Neural progenitor cell (in vitro differentiated cells): ENCODE data around the gene GIN1. TPM values are rescaled to one million over a fixed set of nuclear protein-coding genes. Genes with fewer than 3 reads are reported as not detected.

Experiments used
- DNase-seq: peaks from one replicate; pipeline ENCODE4 v3.0.0-alpha.2; 2016; ENCODE audit warnings: low spot score
- H2AFZ ChIP-seq: fragments of 200-600 bp; sonication (generic); replicated peaks from 2 replicates; pipeline ENCODE4 v1.6.1; 2016; ENCODE audit warnings: antibody characterized with exemption
- H3F3A ChIP-seq: fragments of 200-600 bp; sonication (generic); 2 replicates; pipeline ENCODE4 v1.6.1; 2016; ENCODE audit warnings: antibody characterized with exemption, low read depth
- H3K27ac ChIP-seq: fragments of 200-600 bp; sonication (generic); 2 replicates; pipeline ENCODE4 v1.5.1; 2016; ENCODE audit warnings: mild to moderate bottlenecking
- H3K27me3 ChIP-seq: fragments of 200-600 bp; sonication (generic); 2 replicates; pipeline ENCODE4 v1.6.1; 2016; ENCODE audit warnings: mild to moderate bottlenecking, moderate library complexity
- H3K36me3 ChIP-seq: fragments of 200-600 bp; sonication (generic); 2 replicates; pipeline ENCODE4 v1.5.1; 2016
- H3K4me1 ChIP-seq: fragments of 200-600 bp; sonication (generic); 2 replicates; pipeline ENCODE4 v1.6.1; 2016; ENCODE audit warnings: mixed run types
- H3K4me2 ChIP-seq: fragments of 200-600 bp; sonication (generic); 2 replicates; pipeline ENCODE4 v1.6.1; 2016
- H3K4me3 ChIP-seq: fragments of 200-600 bp; sonication (generic); 2 replicates; pipeline ENCODE4 v1.5.1; 2016
- H3K79me2 ChIP-seq: fragments of 200-600 bp; sonication (generic); 2 replicates; pipeline ENCODE4 v1.6.1; 2016; ENCODE audit warnings: low read depth
- H3K9ac ChIP-seq: fragments of 200-600 bp; sonication (generic); 2 replicates; pipeline ENCODE4 v1.6.1; 2016
- H3K9me3 ChIP-seq: fragments of 200-600 bp; sonication (generic); 2 replicates; pipeline ENCODE4 v1.5.1; 2016; ENCODE audit warnings: low read depth
- H4K20me1 ChIP-seq: fragments of 200-600 bp; sonication (generic); 2 replicates; pipeline ENCODE4 v1.6.1; 2016; ENCODE audit warnings: low read depth
- H3K27ac Mint-ChIP-seq: 3 replicates; pipeline ENCODE4 v1.8.0; 2021; ENCODE audit warnings: mixed read lengths
- H3K27me3 Mint-ChIP-seq: 2 replicates; pipeline ENCODE4 v1.8.0; 2022; ENCODE audit warnings: low read depth, mild to moderate bottlenecking, inconsistent platforms, moderate library complexity, mixed read lengths; ENCODE audit not compliant: insufficient read depth
- H3K36me3 Mint-ChIP-seq: 3 replicates; pipeline ENCODE4 v1.8.0; 2021; ENCODE audit warnings: mixed read lengths
- H3K4me1 Mint-ChIP-seq: 3 replicates; pipeline ENCODE4 v1.8.0; 2021; ENCODE audit warnings: mixed read lengths
- H3K4me3 Mint-ChIP-seq: 3 replicates; pipeline ENCODE4 v1.8.0; 2021; ENCODE audit warnings: mild to moderate bottlenecking, moderate library complexity, mixed read lengths
- H3K9me3 Mint-ChIP-seq: 3 replicates; pipeline ENCODE4 v1.8.0; 2020; ENCODE audit warnings: mixed read lengths
- EZH2 ChIP-seq: fragments of 200-600 bp; sonication (generic); IDR thresholded peaks from 2 replicates; pipeline ENCODE4 v1.6.1; 2017; ENCODE audit warnings: antibody characterized with exemption, mild to moderate bottlenecking, moderate library complexity
- EZH2phosphoT487 ChIP-seq: fragments of 200-600 bp; sonication (generic); IDR thresholded peaks from 2 replicates; pipeline ENCODE4 v1.6.1; 2017; ENCODE audit warnings: antibody characterized with exemption
- total RNA-seq: library from RNA; depleted of rRNA; stranded (reverse); fragments of >200 nt; gene quantifications from 2 replicates; pipeline ENCODE4 v1.2.3, GENCODE V29; 2015; ENCODE audit warnings: low replicate concordance
- TF ChIP-seq, protein P1 (sequence below): fragments of 200-600 bp; sonication (generic); IDR thresholded peaks from 2 replicates; pipeline ENCODE4 v1.5.1; 2017; ENCODE audit warnings: antibody characterized with exemption, mild to moderate bottlenecking

The GIN1 gene
- total RNA-seq, 1 donor from 2014 or later, result 42.0 TPM

DNA sequence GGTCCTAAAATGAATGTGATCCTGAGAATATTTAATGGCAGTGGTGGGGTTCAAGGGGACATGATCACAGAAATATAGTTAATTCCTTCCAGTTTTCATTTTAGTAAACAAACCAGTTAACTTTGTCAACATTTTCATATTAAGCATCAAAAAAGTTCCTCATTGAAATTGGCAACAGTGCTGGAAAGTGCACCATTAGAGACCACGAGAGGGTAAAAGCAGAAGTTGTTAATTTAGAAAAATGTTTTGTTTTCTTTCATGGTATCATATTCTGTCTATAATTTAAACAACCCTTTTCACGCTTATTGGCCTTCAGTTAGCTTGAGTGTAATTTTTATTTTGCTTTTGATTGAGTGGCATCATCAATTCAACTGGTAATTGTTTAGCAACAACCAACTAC lies 11.9 kb downstream of the GIN1 start:
- Histone ChIP-seq H3K79me2 (peaks cover 33% of the 10 kb centered on the region), H3K9me3 (no peaks in the 10 kb centered on the region), H3F3A (no peaks in the 10 kb centered on the region), H3K27me3 (no peaks in the 10 kb centered on the region), H3K36me3 (no peaks in the 10 kb centered on the region), H3K9ac (no peak overlapping the region), H3K27ac (no peak overlapping the region), H3K4me2 (no peak overlapping the region), H2AFZ (no peak overlapping the region), H3K4me1 (peaks cover 14% of the 10 kb centered on the region), H3K4me3 (no peak overlapping the region), H4K20me1 (no peaks in the 10 kb centered on the region)
- no peaks in the 10 kb centered on the region for H3K4me1 Mint-ChIP-seq
- H3K4me3 Mint-ChIP-seq, result no peak overlapping the region
- H3K27me3 Mint-ChIP-seq, result no peaks in the 10 kb centered on the region
- H3K9me3 Mint-ChIP-seq, result no peaks in the 10 kb centered on the region
- TF ChIP-seq, protein P1, sequence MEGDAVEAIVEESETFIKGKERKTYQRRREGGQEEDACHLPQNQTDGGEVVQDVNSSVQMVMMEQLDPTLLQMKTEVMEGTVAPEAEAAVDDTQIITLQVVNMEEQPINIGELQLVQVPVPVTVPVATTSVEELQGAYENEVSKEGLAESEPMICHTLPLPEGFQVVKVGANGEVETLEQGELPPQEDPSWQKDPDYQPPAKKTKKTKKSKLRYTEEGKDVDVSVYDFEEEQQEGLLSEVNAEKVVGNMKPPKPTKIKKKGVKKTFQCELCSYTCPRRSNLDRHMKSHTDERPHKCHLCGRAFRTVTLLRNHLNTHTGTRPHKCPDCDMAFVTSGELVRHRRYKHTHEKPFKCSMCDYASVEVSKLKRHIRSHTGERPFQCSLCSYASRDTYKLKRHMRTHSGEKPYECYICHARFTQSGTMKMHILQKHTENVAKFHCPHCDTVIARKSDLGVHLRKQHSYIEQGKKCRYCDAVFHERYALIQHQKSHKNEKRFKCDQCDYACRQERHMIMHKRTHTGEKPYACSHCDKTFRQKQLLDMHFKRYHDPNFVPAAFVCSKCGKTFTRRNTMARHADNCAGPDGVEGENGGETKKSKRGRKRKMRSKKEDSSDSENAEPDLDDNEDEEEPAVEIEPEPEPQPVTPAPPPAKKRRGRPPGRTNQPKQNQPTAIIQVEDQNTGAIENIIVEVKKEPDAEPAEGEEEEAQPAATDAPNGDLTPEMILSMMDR, result no peak
- TF ChIP-seq EZH2 (no peak), EZH2phosphoT487 (no peak)
- no peak overlapping the region for H3K27ac Mint-ChIP-seq
- no peak for DNase-seq
- H3K36me3 Mint-ChIP-seq, result peaks cover 6% of the 10 kb centered on the region

DNA sequence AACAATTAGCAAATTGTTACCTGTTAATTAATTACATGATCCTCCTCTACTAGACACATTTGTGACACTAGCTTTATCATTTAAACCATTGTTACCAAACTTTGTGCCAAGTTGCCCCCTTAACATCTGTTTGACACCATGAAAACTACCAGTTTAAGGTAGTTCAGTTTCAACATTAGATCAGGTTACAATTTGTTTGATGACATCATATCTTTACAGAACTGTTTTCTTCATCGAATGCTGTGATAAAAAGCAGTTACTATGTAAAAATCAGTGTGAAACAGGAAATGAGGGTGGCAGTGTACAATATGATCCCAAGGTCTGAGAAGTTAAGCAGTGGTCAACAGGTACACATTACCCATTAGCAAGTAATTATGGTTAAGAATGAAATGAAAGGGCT lies 17.7 kb downstream of the GIN1 start:
- H3K9me3 Mint-ChIP-seq, result no peaks in the 10 kb centered on the region
- H4K20me1 ChIP-seq, result no peaks in the 10 kb centered on the region
- H3K4me2 ChIP-seq, result no peak overlapping the region
- no peak for DNase-seq
- no peak overlapping the region for H3K27ac Mint-ChIP-seq
- no peaks in the 10 kb centered on the region for H3K27me3 ChIP-seq
- H3K36me3 Mint-ChIP-seq, result peaks cover 5% of the 10 kb centered on the region
- H3K4me3 ChIP-seq, result no peak overlapping the region
- H3K4me1 Mint-ChIP-seq, result no peaks in the 10 kb centered on the region
- no peak overlapping the region for H3K27ac ChIP-seq
- H3F3A ChIP-seq, result no peaks in the 10 kb centered on the region
- TF ChIP-seq EZH2phosphoT487 (no peak), EZH2 (no peak)
- TF ChIP-seq, protein P1, result no peak
- H3K4me1 ChIP-seq, result no peaks in the 10 kb centered on the region
- H3K79me2 ChIP-seq, result no peaks in the 10 kb centered on the region
- no peak overlapping the region for H3K4me3 Mint-ChIP-seq
- H3K9ac ChIP-seq, result no peak overlapping the region
- no peak overlapping the region for H2AFZ ChIP-seq
- H3K9me3 ChIP-seq, result no peaks in the 10 kb centered on the region
- H3K27me3 Mint-ChIP-seq, result no peaks in the 10 kb centered on the region
- H3K36me3 ChIP-seq, result no peaks in the 10 kb centered on the region

DNA sequence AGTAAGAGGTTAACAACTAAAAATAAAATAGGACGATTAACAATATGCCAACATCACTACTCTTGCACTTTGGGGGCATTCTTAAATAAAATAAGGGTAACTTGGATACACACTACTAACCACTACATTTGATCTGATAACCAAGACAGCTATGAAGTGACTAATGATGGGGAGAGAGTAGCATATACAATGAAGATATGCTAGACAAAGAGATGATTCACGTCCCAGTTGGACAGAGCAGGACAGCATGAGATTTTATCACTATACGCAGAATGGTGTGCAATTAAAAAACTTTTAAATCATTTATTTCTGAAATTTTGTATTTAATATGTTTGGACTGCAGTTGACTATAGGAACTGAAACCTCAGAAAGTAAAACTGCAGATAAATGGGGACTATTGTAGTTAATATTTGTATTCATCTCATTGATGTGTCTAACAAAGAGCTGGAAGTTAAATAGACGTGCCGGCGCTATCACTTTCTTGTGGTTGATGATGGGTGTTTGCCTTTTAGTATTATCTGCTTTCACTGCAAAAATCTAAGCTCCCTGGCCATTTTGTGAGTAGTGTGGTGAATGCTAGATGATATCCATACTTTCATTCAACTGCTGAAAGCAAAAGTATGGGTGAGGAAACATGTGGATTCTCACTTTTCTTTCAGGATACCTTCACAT lies 18.7 kb downstream of the GIN1 start:
- Mint-ChIP-seq H3K4me1 (no peaks in the 10 kb centered on the region), H3K36me3 (peaks cover 5% of the 10 kb centered on the region), H3K4me3 (no peak overlapping the region), H3K9me3 (no peaks in the 10 kb centered on the region), H3K27ac (no peak overlapping the region), H3K27me3 (no peaks in the 10 kb centered on the region)
- no peaks in the 10 kb centered on the region for H3K9me3 ChIP-seq
- no peaks in the 10 kb centered on the region for H3K4me1 ChIP-seq
- H3K79me2 ChIP-seq, result no peaks in the 10 kb centered on the region
- DNase-seq, result no peak
- TF ChIP-seq EZH2 (no peak), EZH2phosphoT487 (no peak)
- H3K4me2 ChIP-seq, result no peak overlapping the region
- H3K27ac ChIP-seq, result no peak overlapping the region
- H3K27me3 ChIP-seq, result no peaks in the 10 kb centered on the region
- H3K9ac ChIP-seq, result no peak overlapping the region
- no peaks in the 10 kb centered on the region for H3F3A ChIP-seq
- no peaks in the 10 kb centered on the region for H4K20me1 ChIP-seq
- H3K36me3 ChIP-seq, result no peaks in the 10 kb centered on the region
- no peak overlapping the region for H3K4me3 ChIP-seq
- H2AFZ ChIP-seq, result no peak overlapping the region

DNA sequence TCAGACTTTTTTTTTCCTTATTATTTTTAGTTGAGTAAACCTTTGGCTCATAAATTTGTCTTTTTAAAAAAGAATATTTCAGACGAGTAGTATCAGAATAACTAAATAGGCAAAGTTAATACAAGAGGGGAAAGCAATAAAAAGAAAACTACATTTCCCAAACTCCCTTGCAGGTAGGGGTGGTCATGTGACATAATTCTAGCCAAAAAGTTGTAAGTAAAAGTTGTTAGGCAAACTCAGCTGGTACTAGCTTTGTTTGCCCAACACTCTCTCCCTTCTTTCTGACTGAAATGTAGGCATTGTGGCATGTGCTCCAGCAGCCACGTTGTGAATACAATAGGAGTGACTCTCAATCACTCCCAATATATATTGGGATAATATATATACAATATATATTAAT lies 20.9 kb downstream of the GIN1 start:
- H3K9ac ChIP-seq, result no peak overlapping the region
- H3K4me3 ChIP-seq, result no peak overlapping the region
- Mint-ChIP-seq H3K9me3 (no peaks in the 10 kb centered on the region), H3K4me1 (no peaks in the 10 kb centered on the region), H3K36me3 (peaks cover 7% of the 10 kb centered on the region), H3K27ac (no peak overlapping the region), H3K4me3 (no peak overlapping the region), H3K27me3 (peaks cover 2% of the 10 kb centered on the region)
- no peak overlapping the region for H2AFZ ChIP-seq
- H3K79me2 ChIP-seq, result no peaks in the 10 kb centered on the region
- no peaks in the 10 kb centered on the region for H3F3A ChIP-seq
- H3K4me1 ChIP-seq, result no peaks in the 10 kb centered on the region
- no peaks in the 10 kb centered on the region for H4K20me1 ChIP-seq
- DNase-seq, result no peak
- no peaks in the 10 kb centered on the region for H3K27me3 ChIP-seq
- H3K4me2 ChIP-seq, result no peak overlapping the region
- H3K27ac ChIP-seq, result no peak overlapping the region
- no peaks in the 10 kb centered on the region for H3K36me3 ChIP-seq
- no peak for TF ChIP-seq EZH2phosphoT487
- no peak for TF ChIP-seq EZH2
- TF ChIP-seq, protein P1, result no peak
- H3K9me3 ChIP-seq, result no peaks in the 10 kb centered on the region
